Breast epithelium (tissue), 4 donors: ENCODE results near the gene PDZD2. TPM values are rescaled to one million over a fixed set of nuclear protein-coding genes. Genes with fewer than 3 reads are reported as not detected.

Experiments used
- DNase-seq, 2 donors: peaks; one replicate each; pipeline ENCODE4 v3.0.0-alpha.2; 2019; ENCODE audit warnings: low spot score in 2 of 2
- H3K27ac ChIP-seq, 2 donors: fragments of 200-600 bp; sonication (generic) in 1 of 2; one replicate each; pipeline ENCODE4 v1.5.1; 2016 to 2019; ENCODE audit warnings: mild to moderate bottlenecking in 1 of 2
- H3K27me3 ChIP-seq, 2 donors: fragments of 200-600 bp; sonication (generic) in 1 of 2; one replicate each; pipeline versions ENCODE4 v1.5.1 to v1.6.0; 2017 to 2019; ENCODE audit warnings: control low read depth in 1 of 2, mild to moderate bottlenecking in 1 of 2
- H3K36me3 ChIP-seq: fragments of 200-600 bp; one replicate; pipeline ENCODE4 v1.5.1; 2019
- H3K4me1 ChIP-seq, 2 donors: fragments of 200-600 bp; sonication (generic); one replicate each; pipeline ENCODE4 v1.5.1; 2016 to 2019; ENCODE audit warnings: control low read depth in 1 of 2
- H3K4me3 ChIP-seq, 3 donors: fragments of 200-600 bp; sonication (generic); 1 replicate in 2 of 3; 2 replicates in 1 of 3; pipeline ENCODE4 v1.5.1; 2016 to 2019; ENCODE audit warnings: mild to moderate bottlenecking in 3 of 3, moderate library complexity in 2 of 3
- H3K9me3 ChIP-seq, 2 donors: fragments of 200-600 bp; sonication (generic) in 1 of 2; one replicate each; pipeline ENCODE4 v1.5.1; 2016 to 2019; ENCODE audit warnings: control low read depth in 1 of 2
- CTCF ChIP-seq, 3 donors: fragments of 450-650 bp; IDR thresholded peaks; one replicate each; pipeline ENCODE4 v1.5.1; 2016 to 2017; ENCODE audit warnings: antibody characterized with exemption in 3 of 3, mild to moderate bottlenecking in 3 of 3, moderate library complexity in 3 of 3
- POLR2A ChIP-seq: fragments of 450-650 bp; IDR thresholded peaks from one replicate; pipeline ENCODE4 v1.6.1; 2016; ENCODE audit warnings: antibody characterized with exemption, mild to moderate bottlenecking, moderate library complexity
- POLR2AphosphoS5 ChIP-seq, 3 donors: sonication (generic); formaldehyde crosslinking; IDR thresholded peaks; one replicate each; pipeline ENCODE4 v1.6.1; 2017; ENCODE audit warnings: antibody characterized with exemption in 3 of 3
- intact Hi-C: fragments of 100-400 bp; cut with DNase I; formaldehyde crosslinking; loops from one replicate; pipeline ENCODE4 v1.15.1; 2023; ENCODE audit warnings: low total_unique reads
- total RNA-seq, 3 donors: library from RNA; depleted of rRNA; stranded (reverse); fragments of >200 nt; gene quantifications; one replicate each; pipeline ENCODE4 v1.1.0, GENCODE V29; 2016

PDZD2 gene
- total RNA-seq, 3 donors from 2014 or later, result 16.8 to 23.3 (median 17.7) TPM

- peak overlapping the region in 1 of 2 donors; percentile 44 for H3K27ac ChIP-seq
- no peak overlapping the region for H3K4me3 ChIP-seq
- H3K27me3 ChIP-seq, result no peaks in the 10 kb centered on the region
- no peak for TF ChIP-seq CTCF (IDR thresholded peaks at IDR 0.05)
- no peak for TF ChIP-seq POLR2A
- TF ChIP-seq POLR2AphosphoS5 (IDR thresholded peaks at IDR 0.05), result no peak
- no peaks in the 10 kb centered on the region for H3K9me3 ChIP-seq
- no peak for DNase-seq
- H3K4me1 ChIP-seq, result peaks cover 0 to 5% of the 10 kb centered on the region in 2 donors
- intact Hi-C loops, result no loop called here
- H3K36me3 ChIP-seq, result no peaks in the 10 kb centered on the region
Measured at GRCh38 chr5:32029261-32029660, 390.3 kb downstream of the PDZD2 start.

- Histone ChIP-seq H3K9me3 (no peaks in the 10 kb centered on the region), H3K27ac (peak overlapping the region in 1 of 2 donors; percentile 44), H3K4me1 (peaks cover 0 to 5% of the 10 kb centered on the region in 2 donors), H3K4me3 (no peak overlapping the region), H3K36me3 (no peaks in the 10 kb centered on the region), H3K27me3 (no peaks in the 10 kb centered on the region)
- intact Hi-C loops, result no loop called here
- TF ChIP-seq CTCF (IDR thresholded peaks at IDR 0.05) (no peak), POLR2A (no peak), POLR2AphosphoS5 (IDR thresholded peaks at IDR 0.05) (no peak)
- no peak for DNase-seq
Measured at GRCh38 chr5:32029781-32030180, 390.9 kb downstream of the PDZD2 start.

GRCh38 chr5:32030222-32030621, 391.3 kb downstream of the PDZD2 start:
- Histone ChIP-seq H3K9me3 (no peaks in the 10 kb centered on the region), H3K4me3 (no peak overlapping the region), H3K36me3 (no peaks in the 10 kb centered on the region), H3K27ac (peak overlapping the region in 1 of 2 donors; percentile 44), H3K27me3 (no peaks in the 10 kb centered on the region), H3K4me1 (peaks cover 0 to 5% of the 10 kb centered on the region in 2 donors)
- intact Hi-C loops, result no loop called here
- DNase-seq, result no peak
- TF ChIP-seq POLR2AphosphoS5 (IDR thresholded peaks at IDR 0.05) (no peak), POLR2A (no peak), CTCF (IDR thresholded peaks at IDR 0.05) (no peak)

- intact Hi-C loops, result no loop called here
- no peak for DNase-seq
- Histone ChIP-seq H3K4me1 (peaks cover 0 to 5% of the 10 kb centered on the region in 2 donors), H3K36me3 (no peaks in the 10 kb centered on the region), H3K9me3 (no peaks in the 10 kb centered on the region), H3K27ac (peak overlapping the region in 1 of 2 donors; percentile 3), H3K4me3 (no peak overlapping the region), H3K27me3 (no peaks in the 10 kb centered on the region)
- TF ChIP-seq CTCF (IDR thresholded peaks at IDR 0.05), result no peak
- no peak for TF ChIP-seq POLR2A
- TF ChIP-seq POLR2AphosphoS5 (IDR thresholded peaks at IDR 0.05), result no peak
Measured at GRCh38 chr5:32030686-32031085, 391.8 kb downstream of the PDZD2 start.

GRCh38 chr5:32031089-32031488, 392.2 kb downstream of the PDZD2 start:
- Histone ChIP-seq H3K9me3 (no peaks in the 10 kb centered on the region), H3K4me1 (peaks cover 0 to 5% of the 10 kb centered on the region in 2 donors), H3K4me3 (no peak overlapping the region), H3K27me3 (no peaks in the 10 kb centered on the region), H3K36me3 (no peaks in the 10 kb centered on the region), H3K27ac (no peak overlapping the region)
- TF ChIP-seq POLR2A (no peak), CTCF (IDR thresholded peaks at IDR 0.05) (no peak), POLR2AphosphoS5 (IDR thresholded peaks at IDR 0.05) (no peak)
- intact Hi-C loops, result no loop called here
- DNase-seq, result no peak
